Measurements from ENCODE around the gene WNT7A.

WNT7A gene

DNA sequence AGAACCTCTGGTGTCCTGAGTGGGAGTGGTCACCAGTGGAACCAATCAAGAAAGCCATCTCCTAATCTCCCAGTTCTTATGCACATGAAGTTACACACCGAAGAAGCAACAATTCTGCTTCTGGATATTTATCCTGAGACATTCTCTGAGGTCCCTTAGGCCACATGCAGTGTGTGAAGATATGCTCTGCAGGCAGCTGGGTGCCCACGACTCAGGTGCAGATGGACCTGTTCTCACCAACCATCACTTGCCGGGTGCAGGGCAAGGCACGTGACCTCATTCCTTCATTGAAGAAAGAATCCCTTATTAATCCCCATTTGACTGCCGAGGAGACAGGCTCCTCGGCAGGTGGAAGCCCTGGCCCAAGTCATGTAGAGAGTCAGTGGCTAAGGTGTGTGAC is 79.8 kb downstream of the WNT7A start:
- no peaks in the 10 kb centered on the region for H3K9me3 ChIP-seq (replicated peaks; ENCODE audit: insufficient read depth, low read length)
- H3K36me3 ChIP-seq (replicated peaks; ENCODE audit: insufficient read depth, low read length), result no peaks in the 10 kb centered on the region
- H2AFZ ChIP-seq (ENCODE audit: low read length), result no peak overlapping the region
- no peak overlapping the region for H3K9ac ChIP-seq (ENCODE audit: low read length)
- TF ChIP-seq EZH2phosphoT487 (IDR thresholded peaks at IDR 0.05; ENCODE audit: low read length), result no peak
- TF ChIP-seq, protein P1, sequence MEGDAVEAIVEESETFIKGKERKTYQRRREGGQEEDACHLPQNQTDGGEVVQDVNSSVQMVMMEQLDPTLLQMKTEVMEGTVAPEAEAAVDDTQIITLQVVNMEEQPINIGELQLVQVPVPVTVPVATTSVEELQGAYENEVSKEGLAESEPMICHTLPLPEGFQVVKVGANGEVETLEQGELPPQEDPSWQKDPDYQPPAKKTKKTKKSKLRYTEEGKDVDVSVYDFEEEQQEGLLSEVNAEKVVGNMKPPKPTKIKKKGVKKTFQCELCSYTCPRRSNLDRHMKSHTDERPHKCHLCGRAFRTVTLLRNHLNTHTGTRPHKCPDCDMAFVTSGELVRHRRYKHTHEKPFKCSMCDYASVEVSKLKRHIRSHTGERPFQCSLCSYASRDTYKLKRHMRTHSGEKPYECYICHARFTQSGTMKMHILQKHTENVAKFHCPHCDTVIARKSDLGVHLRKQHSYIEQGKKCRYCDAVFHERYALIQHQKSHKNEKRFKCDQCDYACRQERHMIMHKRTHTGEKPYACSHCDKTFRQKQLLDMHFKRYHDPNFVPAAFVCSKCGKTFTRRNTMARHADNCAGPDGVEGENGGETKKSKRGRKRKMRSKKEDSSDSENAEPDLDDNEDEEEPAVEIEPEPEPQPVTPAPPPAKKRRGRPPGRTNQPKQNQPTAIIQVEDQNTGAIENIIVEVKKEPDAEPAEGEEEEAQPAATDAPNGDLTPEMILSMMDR (IDR thresholded peaks at IDR 0.05; ENCODE audit: low read length), result no peak
- TF ChIP-seq EZH2 (optimal IDR thresholded peaks at IDR 0.05; ENCODE audit: low read depth, low read length), result no peak
- H3F3A ChIP-seq (ENCODE audit: insufficient read depth, low read length), result no peaks in the 10 kb centered on the region
- H3K4me3 ChIP-seq (ENCODE audit: low read length), result no peak overlapping the region
- H3K27me3 ChIP-seq (replicated peaks; ENCODE audit: insufficient read depth, low read length), result peaks cover 66% of the 10 kb centered on the region
- DNase-seq, result no peak
- no peaks in the 10 kb centered on the region for H4K20me1 ChIP-seq (ENCODE audit: insufficient read depth, low read length)
- no peak overlapping the region for H3K4me2 ChIP-seq (ENCODE audit: low read depth, low read length)
- H3K79me2 ChIP-seq (ENCODE audit: low read length), result no peaks in the 10 kb centered on the region
- no peak overlapping the region for H3K27ac ChIP-seq (ENCODE audit: low read length)
- H3K4me1 ChIP-seq (ENCODE audit: low read length), result no peaks in the 10 kb centered on the region
- no peaks in the 10 kb centered on the region for H3K9me2 ChIP-seq (replicated peaks; ENCODE audit: insufficient read depth, low read length)

DNA sequence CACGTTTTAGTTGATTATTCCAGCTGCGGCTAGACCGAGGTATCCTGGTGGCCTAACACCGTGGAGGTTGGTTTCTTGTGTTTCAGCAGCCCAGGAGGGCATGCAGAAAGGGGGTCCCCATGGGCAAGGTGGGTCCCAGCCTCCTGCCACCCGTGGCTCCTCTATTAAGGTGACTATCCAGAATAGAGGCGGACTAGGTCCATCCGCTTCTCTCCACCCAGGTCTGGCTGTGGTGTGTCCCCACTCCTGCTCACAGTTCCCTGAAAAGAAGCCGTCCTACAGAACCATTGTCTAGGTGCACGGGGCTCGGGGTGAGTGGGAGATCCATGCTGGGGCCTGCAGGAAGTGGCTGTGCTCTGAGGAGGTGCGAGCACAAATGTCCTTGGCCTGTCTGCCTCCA is 81.5 kb downstream of the WNT7A start:
- no peak for DNase-seq
- H3K4me3 ChIP-seq (ENCODE audit: low read length), result no peak overlapping the region

DNA sequence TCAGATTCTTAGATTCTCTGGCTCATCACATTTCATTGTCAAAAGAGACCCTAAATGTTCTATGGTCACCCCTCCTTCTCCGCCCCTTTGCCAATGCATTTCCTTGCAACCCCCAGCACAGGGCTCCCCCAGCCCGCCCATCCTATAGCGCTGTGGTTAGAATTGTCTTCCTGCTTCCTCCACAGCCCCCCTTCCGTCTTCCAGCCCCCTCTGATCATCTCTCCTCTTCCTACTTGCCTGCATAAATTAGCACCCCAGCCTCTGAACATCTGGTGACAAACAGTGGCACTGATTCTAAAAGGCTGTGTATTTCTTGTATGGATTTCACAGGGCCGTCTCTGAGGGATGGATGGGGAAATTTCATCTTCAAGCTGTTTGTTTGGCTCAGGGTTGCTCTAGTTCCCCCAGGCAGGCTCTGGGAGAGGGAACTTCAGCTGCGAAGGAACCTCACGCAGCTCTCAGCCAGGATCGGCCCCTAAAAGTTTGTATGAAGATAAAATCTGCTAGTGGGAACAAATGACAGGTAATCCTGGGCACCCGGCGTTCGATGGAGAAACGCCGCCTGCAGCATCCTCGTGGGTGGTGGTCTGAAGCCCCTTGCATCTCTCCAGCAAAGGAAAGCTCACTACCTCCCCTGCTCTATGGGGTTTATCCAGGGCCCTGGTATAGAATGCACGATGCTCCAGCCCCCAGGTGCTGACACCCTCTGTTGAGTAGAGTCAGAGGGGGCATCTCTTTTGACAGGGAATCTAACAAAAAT is 83.0 kb downstream of the WNT7A start:
- Histone ChIP-seq H3K9me2 (replicated peaks; ENCODE audit: insufficient read depth, low read length) (no peaks in the 10 kb centered on the region), H3K36me3 (replicated peaks; ENCODE audit: insufficient read depth, low read length) (no peaks in the 10 kb centered on the region), H3K9ac (ENCODE audit: low read length) (no peak overlapping the region), H3K27me3 (replicated peaks; ENCODE audit: insufficient read depth, low read length) (peaks cover 86% of the 10 kb centered on the region), H3K4me1 (ENCODE audit: low read length) (no peaks in the 10 kb centered on the region), H3K4me3 (ENCODE audit: low read length) (no peak overlapping the region), H2AFZ (ENCODE audit: low read length) (no peak overlapping the region), H3K27ac (ENCODE audit: low read length) (no peak overlapping the region), H4K20me1 (ENCODE audit: insufficient read depth, low read length) (no peaks in the 10 kb centered on the region), H3F3A (ENCODE audit: insufficient read depth, low read length) (no peaks in the 10 kb centered on the region), H3K4me2 (ENCODE audit: low read depth, low read length) (no peak overlapping the region), H3K79me2 (ENCODE audit: low read length) (no peaks in the 10 kb centered on the region), H3K9me3 (replicated peaks; ENCODE audit: insufficient read depth, low read length) (no peaks in the 10 kb centered on the region)
- DNase-seq, result no peak
- TF ChIP-seq EZH2 (optimal IDR thresholded peaks at IDR 0.05; ENCODE audit: low read depth, low read length), result no peak
- no peak for TF ChIP-seq EZH2phosphoT487 (IDR thresholded peaks at IDR 0.05; ENCODE audit: low read length)
- TF ChIP-seq, protein P1 (IDR thresholded peaks at IDR 0.05; ENCODE audit: low read length), result no peak

More for the DNA sequence above, 81.5 kb downstream of the WNT7A start:
- TF ChIP-seq, protein P1 (IDR thresholded peaks at IDR 0.05; ENCODE audit: low read length), result no peak
- TF ChIP-seq EZH2 (optimal IDR thresholded peaks at IDR 0.05; ENCODE audit: low read depth, low read length), result no peak
- no peak for TF ChIP-seq EZH2phosphoT487 (IDR thresholded peaks at IDR 0.05; ENCODE audit: low read length)
- Histone ChIP-seq H3K79me2 (ENCODE audit: low read length) (no peaks in the 10 kb centered on the region), H3K4me1 (ENCODE audit: low read length) (no peaks in the 10 kb centered on the region), H2AFZ (ENCODE audit: low read length) (no peak overlapping the region), H3K9me2 (replicated peaks; ENCODE audit: insufficient read depth, low read length) (no peaks in the 10 kb centered on the region), H3F3A (ENCODE audit: insufficient read depth, low read length) (no peaks in the 10 kb centered on the region), H4K20me1 (ENCODE audit: insufficient read depth, low read length) (no peaks in the 10 kb centered on the region), H3K9ac (ENCODE audit: low read length) (no peak overlapping the region), H3K4me2 (ENCODE audit: low read depth, low read length) (no peak overlapping the region), H3K27me3 (replicated peaks; ENCODE audit: insufficient read depth, low read length) (peaks cover 80% of the 10 kb centered on the region), H3K36me3 (replicated peaks; ENCODE audit: insufficient read depth, low read length) (no peaks in the 10 kb centered on the region), H3K9me3 (replicated peaks; ENCODE audit: insufficient read depth, low read length) (no peaks in the 10 kb centered on the region), H3K27ac (ENCODE audit: low read length) (no peak overlapping the region)
